Astrocyte of the cerebellum (primary cell): ENCODE measurements around the gene TXLNB.

ENCODE experiments used
- DNase-seq: peaks from one replicate; pipeline ENCODE4 v3.0.0-alpha.2; 2011; ENCODE audit warnings: low read depth
- H3K4me3 ChIP-seq: 2 replicates; pipeline ENCODE4 v1.5.1; 2011; ENCODE audit warnings: mild to moderate bottlenecking, low read depth, low read length, moderate library complexity
- CTCF ChIP-seq: IDR thresholded peaks from 2 replicates; pipeline ENCODE4 v1.5.1; 2012; ENCODE audit warnings: low read length, low read depth, moderate library complexity, mild to moderate bottlenecking; ENCODE audit errors: missing control alignments
- in situ Hi-C: cut with HindIII; loops from 2 replicates; pipeline ENCODE4 v1.10.0; 2017; ENCODE audit warnings: low sequenced_read_pairs

TXLNB gene

GRCh38 chr6:139291813-139292619 lies at the start of gene TXLNB:
Gene TXLNB (minus strand): TSS chr6:139291998. CDS start chr6:139288899, 3,099 bp downstream.
- TF ChIP-seq CTCF: no peak
- in situ Hi-C loops: no loop called here
- peak; percentile 50 for DNase-seq
- peak within 1 kb of the TSS; percentile 1 for H3K4me3 ChIP-seq

- no peak overlapping the region for H3K4me3 ChIP-seq
- no peak for TF ChIP-seq CTCF
- in situ Hi-C loops: no loop called here
- no peak for DNase-seq
Measured at GRCh38 chr6:139341060-139341459, 49.3 kb upstream of the TXLNB start.

GRCh38 chr6:139338795-139339194 lies 47.0 kb upstream of the TXLNB start:
- H3K4me3 ChIP-seq: no peak overlapping the region
- DNase-seq: no peak
- no peak for TF ChIP-seq CTCF
- in situ Hi-C loops: no loop called here

- TF ChIP-seq CTCF: no peak
- no peak overlapping the region for H3K4me3 ChIP-seq
- DNase-seq: no peak
- in situ Hi-C loops: no loop called here
Measured at GRCh38 chr6:139337830-139338229, 46.0 kb upstream of the TXLNB start.

GRCh38 chr6:139337001-139337400 lies 45.2 kb upstream of the TXLNB start:
- no peak for TF ChIP-seq CTCF
- DNase-seq: no peak
- in situ Hi-C loops: no loop called here
- no peak overlapping the region for H3K4me3 ChIP-seq

- peak; percentile 49 for DNase-seq
- TF ChIP-seq CTCF: no peak
- no peak overlapping the region for H3K4me3 ChIP-seq
- in situ Hi-C loops: no loop called here
Measured at GRCh38 chr6:139336488-139336887, 44.7 kb upstream of the TXLNB start.
